ENCODE measurements around the gene CD200R1L. TPM values are rescaled to one million over a fixed set of nuclear protein-coding genes. Genes with fewer than 3 reads are reported as not detected.

The CD200R1L gene
- total RNA-seq, 4 donors from 2014 or later: not detected

DNA sequence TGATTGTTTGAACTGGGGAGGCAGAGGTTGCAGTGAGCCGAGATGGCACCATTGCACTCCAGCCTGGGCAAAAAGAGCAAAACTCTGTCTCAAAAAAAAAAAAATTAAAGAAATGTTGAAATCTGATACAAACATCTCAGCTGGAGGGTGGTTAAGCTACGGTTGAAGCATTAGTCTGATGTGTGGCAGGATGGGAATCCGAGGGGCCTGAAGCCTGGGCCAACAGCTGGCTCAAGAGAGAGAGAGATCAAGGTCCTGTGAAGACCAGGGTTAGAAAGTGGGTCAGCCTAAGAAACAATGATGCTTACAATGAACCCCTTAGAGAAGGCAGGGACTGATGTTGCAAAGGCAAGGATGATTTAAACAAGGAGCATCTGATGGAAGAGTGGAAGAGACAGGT lies 69.8 kb downstream of the CD200R1L start:
- intact Hi-C loops (cut with DNase I; ENCODE audit: low total_unique reads) (no loop called here), in situ Hi-C loops (cut with MboI; ENCODE audit: low sequenced_read_pairs in 4 of 4) (no loop called here)
- no peaks in the 10 kb centered on the region for H3K36me3 ChIP-seq
- DNase-seq (no peak), ATAC-seq (no peak)
- H3K9me3 ChIP-seq: no peaks in the 10 kb centered on the region
- H3K4me1 ChIP-seq: no peaks in the 10 kb centered on the region
- no peak overlapping the region for H3K27ac ChIP-seq
- TF ChIP-seq POLR2A (IDR thresholded peaks at IDR 0.05): no peak
- TF ChIP-seq, protein P1, sequence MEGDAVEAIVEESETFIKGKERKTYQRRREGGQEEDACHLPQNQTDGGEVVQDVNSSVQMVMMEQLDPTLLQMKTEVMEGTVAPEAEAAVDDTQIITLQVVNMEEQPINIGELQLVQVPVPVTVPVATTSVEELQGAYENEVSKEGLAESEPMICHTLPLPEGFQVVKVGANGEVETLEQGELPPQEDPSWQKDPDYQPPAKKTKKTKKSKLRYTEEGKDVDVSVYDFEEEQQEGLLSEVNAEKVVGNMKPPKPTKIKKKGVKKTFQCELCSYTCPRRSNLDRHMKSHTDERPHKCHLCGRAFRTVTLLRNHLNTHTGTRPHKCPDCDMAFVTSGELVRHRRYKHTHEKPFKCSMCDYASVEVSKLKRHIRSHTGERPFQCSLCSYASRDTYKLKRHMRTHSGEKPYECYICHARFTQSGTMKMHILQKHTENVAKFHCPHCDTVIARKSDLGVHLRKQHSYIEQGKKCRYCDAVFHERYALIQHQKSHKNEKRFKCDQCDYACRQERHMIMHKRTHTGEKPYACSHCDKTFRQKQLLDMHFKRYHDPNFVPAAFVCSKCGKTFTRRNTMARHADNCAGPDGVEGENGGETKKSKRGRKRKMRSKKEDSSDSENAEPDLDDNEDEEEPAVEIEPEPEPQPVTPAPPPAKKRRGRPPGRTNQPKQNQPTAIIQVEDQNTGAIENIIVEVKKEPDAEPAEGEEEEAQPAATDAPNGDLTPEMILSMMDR (IDR thresholded peaks at IDR 0.05 in 4 of 5, conservative IDR thresholded peaks at IDR 0.05 in 1 of 5): no peak
- no peak overlapping the region for H3K4me3 ChIP-seq
- H3K27me3 ChIP-seq: no peaks in the 10 kb centered on the region

DNA sequence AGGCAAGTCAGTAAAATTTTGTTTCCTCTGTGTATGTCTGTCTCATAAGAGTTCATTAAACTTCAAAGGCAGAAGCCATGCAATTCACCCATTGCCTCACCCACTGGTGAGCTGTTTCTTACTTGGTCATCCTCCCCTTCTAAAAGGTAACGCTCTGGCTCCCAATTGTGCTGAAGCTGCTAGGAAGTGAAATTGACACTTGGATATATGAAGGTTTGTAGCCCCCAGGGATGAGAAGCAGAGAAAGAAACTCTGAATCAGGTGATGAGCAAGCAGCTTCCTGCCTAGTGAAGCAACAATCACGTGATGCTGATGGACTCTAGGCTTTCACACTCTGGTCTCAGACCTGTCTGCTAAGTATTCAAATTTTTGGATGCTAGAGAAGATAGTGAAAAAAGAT lies 70.7 kb downstream of the CD200R1L start:
- H3K4me1 ChIP-seq: no peaks in the 10 kb centered on the region
- no peaks in the 10 kb centered on the region for H3K36me3 ChIP-seq
- ATAC-seq (no peak), DNase-seq (no peak)
- H3K27ac ChIP-seq: no peak overlapping the region
- H3K9me3 ChIP-seq: no peaks in the 10 kb centered on the region
- no peaks in the 10 kb centered on the region for H3K27me3 ChIP-seq
- in situ Hi-C loops (cut with MboI; ENCODE audit: low sequenced_read_pairs in 4 of 4) (no loop called here), intact Hi-C loops (cut with DNase I; ENCODE audit: low total_unique reads) (no loop called here)
- H3K4me3 ChIP-seq: no peak overlapping the region
- no peak for TF ChIP-seq POLR2A (IDR thresholded peaks at IDR 0.05)
- TF ChIP-seq, protein P1 (IDR thresholded peaks at IDR 0.05 in 4 of 5, conservative IDR thresholded peaks at IDR 0.05 in 1 of 5): no peak

DNA sequence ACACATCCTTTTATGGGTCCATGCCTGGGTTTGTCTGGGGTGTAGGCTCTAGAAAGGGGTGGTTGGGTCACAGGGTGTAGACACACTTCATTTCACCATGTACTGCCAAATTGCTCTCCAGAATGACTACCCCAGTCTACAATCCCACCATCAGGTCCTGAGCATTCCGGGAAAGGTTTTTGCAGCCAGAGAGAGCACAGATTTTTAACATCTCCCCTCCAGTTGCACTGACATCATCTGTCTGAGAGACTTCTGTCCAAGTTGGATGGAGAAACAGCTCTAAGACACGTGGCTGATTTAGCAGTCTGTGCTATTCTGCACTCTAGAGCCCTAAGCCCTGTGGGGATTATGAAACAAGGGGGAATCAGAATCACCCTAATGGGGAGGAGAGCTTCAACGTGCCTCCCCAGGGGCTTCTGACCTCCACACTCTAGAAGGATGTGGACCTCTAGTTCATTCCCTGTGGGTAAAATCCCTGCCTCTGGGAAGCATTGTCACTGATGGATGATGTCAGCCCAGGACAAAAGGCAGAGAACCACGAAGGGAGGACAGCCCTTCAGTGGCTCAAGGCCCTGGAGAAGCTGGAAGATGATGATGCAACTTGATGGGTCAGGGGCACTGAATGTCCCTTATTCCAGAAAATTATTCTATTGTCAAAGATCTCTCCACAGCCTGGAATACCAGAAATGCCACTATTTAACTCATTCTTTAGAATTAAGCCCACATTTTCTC lies 71.5 kb downstream of the CD200R1L start:
- TF ChIP-seq POLR2A (IDR thresholded peaks at IDR 0.05): no peak
- TF ChIP-seq, protein P1 (IDR thresholded peaks at IDR 0.05 in 4 of 5, conservative IDR thresholded peaks at IDR 0.05 in 1 of 5): no peak
- no peak overlapping the region for H3K4me3 ChIP-seq
- no peaks in the 10 kb centered on the region for H3K27me3 ChIP-seq
- in situ Hi-C loops (cut with MboI; ENCODE audit: low sequenced_read_pairs in 4 of 4): no loop called here
- no peaks in the 10 kb centered on the region for H3K36me3 ChIP-seq
- peak; percentile 46 to 48 for ATAC-seq
- H3K27ac ChIP-seq: no peak overlapping the region
- H3K9me3 ChIP-seq: no peaks in the 10 kb centered on the region
- no peaks in the 10 kb centered on the region for H3K4me1 ChIP-seq
- intact Hi-C loops (cut with DNase I; ENCODE audit: low total_unique reads): no loop called here
- DNase-seq: no peak

DNA sequence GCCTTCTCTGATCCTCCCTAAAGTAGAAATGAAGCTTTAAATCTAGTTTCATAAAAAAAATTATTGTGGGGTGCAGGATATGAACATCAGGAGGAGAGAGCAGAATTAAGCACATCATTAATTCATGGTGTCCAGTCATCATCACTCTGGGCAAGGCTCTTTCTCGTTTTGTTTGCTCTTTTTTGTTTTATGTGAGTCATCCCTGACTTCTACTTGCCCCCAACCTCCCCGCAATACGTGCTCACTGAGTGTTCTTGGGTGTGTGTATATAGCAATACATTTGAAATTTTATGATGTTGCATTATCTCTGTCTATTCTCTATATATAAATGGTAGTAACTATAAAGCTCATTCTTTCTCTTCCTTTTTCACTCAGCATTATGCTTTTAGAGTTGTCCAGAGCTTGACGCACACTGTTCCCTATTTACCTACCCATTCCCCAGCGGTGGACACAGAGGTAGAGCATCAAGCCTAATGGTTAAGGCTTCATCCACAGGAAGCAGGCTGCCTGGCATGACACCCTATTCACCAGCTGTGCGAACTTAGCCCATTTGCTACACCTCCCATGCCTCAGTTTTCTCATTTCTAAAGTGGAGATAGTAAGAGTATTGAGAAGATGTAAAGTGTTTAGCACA lies 72.3 kb downstream of the CD200R1L start:
- intact Hi-C loops (cut with DNase I; ENCODE audit: low total_unique reads) (no loop called here), in situ Hi-C loops (cut with MboI; ENCODE audit: low sequenced_read_pairs in 4 of 4) (no loop called here)
- Histone ChIP-seq H3K9me3 (no peaks in the 10 kb centered on the region), H3K36me3 (no peaks in the 10 kb centered on the region), H3K4me3 (no peak overlapping the region), H3K27ac (no peak overlapping the region), H3K27me3 (no peaks in the 10 kb centered on the region), H3K4me1 (no peaks in the 10 kb centered on the region)
- DNase-seq (no peak), ATAC-seq (no peak)
- TF ChIP-seq, protein P1 (IDR thresholded peaks at IDR 0.05 in 4 of 5, conservative IDR thresholded peaks at IDR 0.05 in 1 of 5): no peak
- TF ChIP-seq POLR2A (IDR thresholded peaks at IDR 0.05): no peak
